Hindlimb muscle (tissue), 1 donor: ENCODE data around the gene MAP7D2. TPM values are rescaled to one million over a fixed set of nuclear protein-coding genes. Genes with fewer than 3 reads are reported as not detected.

Source experiments
- DNase-seq: peaks from one replicate; pipeline ENCODE4 v3.0.0-alpha.2; 2013
- polyA plus RNA-seq: library from polyadenylated mRNA; unstranded; fragments of 120-200 nt; gene quantifications from one replicate; pipeline ENCODE4 v1.2.1, GENCODE V29; 2013; ENCODE audit not compliant: insufficient read length

Gene MAP7D2
- polyA plus RNA-seq, 1 donor: 0.45 TPM

- no peak for DNase-seq
Observed at GRCh38 chrX:19966056-19966455, 150.7 kb downstream of the MAP7D2 start.

GRCh38 chrX:19964017-19964710, 152.5 kb downstream of the MAP7D2 start:
- no peak for DNase-seq

- no peak for DNase-seq
Observed at GRCh38 chrX:19960913-19961312, 155.8 kb downstream of the MAP7D2 start.

GRCh38 chrX:19958552-19959486, 157.9 kb downstream of the MAP7D2 start:
- no peak for DNase-seq

GRCh38 chrX:19956923-19957322, 159.8 kb downstream of the MAP7D2 start:
- no peak for DNase-seq

Other genes with a start within 250 kb of the MAP7D2 start
- 22.5 TPM for gene SH3KBP1, start 229.3 kb downstream of the MAP7D2 start, polyA plus RNA-seq
- gene BCLAF3, start 125.8 kb downstream of the MAP7D2 start, polyA plus RNA-seq: 8.3 TPM
- gene EIF1AX, start 24.9 kb upstream of the MAP7D2 start, polyA plus RNA-seq: 67.3 TPM
- 42.7 TPM for gene RPS6KA3, start 150.0 kb upstream of the MAP7D2 start, polyA plus RNA-seq